Neural progenitor cell (in vitro differentiated cells): ENCODE measurements around the gene CHST6. TPM values are rescaled to one million over a fixed set of nuclear protein-coding genes. Genes with fewer than 3 reads are reported as not detected.
"Not testable (repeated sequence)": the region's sequence is repeated elsewhere in the genome, so short reads cannot be mapped to it uniquely, and the experiment has no call there.

Experiments
- DNase-seq: peaks from one replicate; pipeline ENCODE4 v3.0.0-alpha.2; 2016; ENCODE audit warnings: low spot score
- H2AFZ ChIP-seq: fragments of 200-600 bp; sonication (generic); replicated peaks from 2 replicates; pipeline ENCODE4 v1.6.1; 2016; ENCODE audit warnings: antibody characterized with exemption
- H3F3A ChIP-seq: fragments of 200-600 bp; sonication (generic); 2 replicates; pipeline ENCODE4 v1.6.1; 2016; ENCODE audit warnings: antibody characterized with exemption, low read depth
- H3K27ac ChIP-seq: fragments of 200-600 bp; sonication (generic); 2 replicates; pipeline ENCODE4 v1.5.1; 2016; ENCODE audit warnings: mild to moderate bottlenecking
- H3K27me3 ChIP-seq: fragments of 200-600 bp; sonication (generic); 2 replicates; pipeline ENCODE4 v1.6.1; 2016; ENCODE audit warnings: mild to moderate bottlenecking, moderate library complexity
- H3K36me3 ChIP-seq: fragments of 200-600 bp; sonication (generic); 2 replicates; pipeline ENCODE4 v1.5.1; 2016
- H3K4me1 ChIP-seq: fragments of 200-600 bp; sonication (generic); 2 replicates; pipeline ENCODE4 v1.6.1; 2016; ENCODE audit warnings: mixed run types
- H3K4me2 ChIP-seq: fragments of 200-600 bp; sonication (generic); 2 replicates; pipeline ENCODE4 v1.6.1; 2016
- H3K4me3 ChIP-seq: fragments of 200-600 bp; sonication (generic); 2 replicates; pipeline ENCODE4 v1.5.1; 2016
- H3K79me2 ChIP-seq: fragments of 200-600 bp; sonication (generic); 2 replicates; pipeline ENCODE4 v1.6.1; 2016; ENCODE audit warnings: low read depth
- H3K9ac ChIP-seq: fragments of 200-600 bp; sonication (generic); 2 replicates; pipeline ENCODE4 v1.6.1; 2016
- H3K9me3 ChIP-seq: fragments of 200-600 bp; sonication (generic); 2 replicates; pipeline ENCODE4 v1.5.1; 2016; ENCODE audit warnings: low read depth
- H4K20me1 ChIP-seq: fragments of 200-600 bp; sonication (generic); 2 replicates; pipeline ENCODE4 v1.6.1; 2016; ENCODE audit warnings: low read depth
- H3K27ac Mint-ChIP-seq: 3 replicates; pipeline ENCODE4 v1.8.0; 2021; ENCODE audit warnings: mixed read lengths
- H3K27me3 Mint-ChIP-seq: 2 replicates; pipeline ENCODE4 v1.8.0; 2022; ENCODE audit warnings: low read depth, mild to moderate bottlenecking, inconsistent platforms, moderate library complexity, mixed read lengths; ENCODE audit not compliant: insufficient read depth
- H3K36me3 Mint-ChIP-seq: 3 replicates; pipeline ENCODE4 v1.8.0; 2021; ENCODE audit warnings: mixed read lengths
- H3K4me1 Mint-ChIP-seq: 3 replicates; pipeline ENCODE4 v1.8.0; 2021; ENCODE audit warnings: mixed read lengths
- H3K4me3 Mint-ChIP-seq: 3 replicates; pipeline ENCODE4 v1.8.0; 2021; ENCODE audit warnings: mild to moderate bottlenecking, moderate library complexity, mixed read lengths
- H3K9me3 Mint-ChIP-seq: 3 replicates; pipeline ENCODE4 v1.8.0; 2020; ENCODE audit warnings: mixed read lengths
- CTCF ChIP-seq: fragments of 200-600 bp; sonication (generic); IDR thresholded peaks from 2 replicates; pipeline ENCODE4 v1.5.1; 2017; ENCODE audit warnings: antibody characterized with exemption, mild to moderate bottlenecking
- EZH2 ChIP-seq: fragments of 200-600 bp; sonication (generic); IDR thresholded peaks from 2 replicates; pipeline ENCODE4 v1.6.1; 2017; ENCODE audit warnings: antibody characterized with exemption, mild to moderate bottlenecking, moderate library complexity
- EZH2phosphoT487 ChIP-seq: fragments of 200-600 bp; sonication (generic); IDR thresholded peaks from 2 replicates; pipeline ENCODE4 v1.6.1; 2017; ENCODE audit warnings: antibody characterized with exemption
- total RNA-seq: library from RNA; depleted of rRNA; stranded (reverse); fragments of >200 nt; gene quantifications from 2 replicates; pipeline ENCODE4 v1.2.3, GENCODE V29; 2015; ENCODE audit warnings: low replicate concordance

Gene CHST6
- total RNA-seq, 1 donor from 2014 or later, result 6.2 TPM

GRCh38 chr16:75432828-75433731, 62.2 kb downstream of the CHST6 start, which contains the start of gene CFDP1:
CFDP1 (minus strand) TSS chr16:75433503; CDS start chr16:75433352, 151 bp downstream.
- peak within 1 kb of the TSS; percentile 42 for H3K27ac Mint-ChIP-seq
- peaks cover 15% of the 10 kb centered on the region for H3K9me3 Mint-ChIP-seq
- peak within 1 kb of the TSS; percentile 94 for H3K4me3 Mint-ChIP-seq

GRCh38 chr16:75429621-75430403, 65.4 kb downstream of the CHST6 start:
- no peak overlapping the region for H2AFZ ChIP-seq
- Mint-ChIP-seq H3K36me3 (peaks cover 35% of the 10 kb centered on the region), H3K27ac (no peak overlapping the region), H3K4me1 (peaks cover 19% of the 10 kb centered on the region), H3K9me3 (peaks cover 9% of the 10 kb centered on the region), H3K4me3 (peak overlapping the region; percentile 33), H3K27me3 (peaks cover 6% of the 10 kb centered on the region)
- H3K27me3 ChIP-seq, result peaks cover 3% of the 10 kb centered on the region
- no peak overlapping the region for H3K4me3 ChIP-seq
- DNase-seq, result no peak
- TF ChIP-seq EZH2 (no peak), EZH2phosphoT487 (no peak), CTCF (no peak)
- no peak overlapping the region for H3K4me2 ChIP-seq
- no peaks in the 10 kb centered on the region for H3K4me1 ChIP-seq
- no peak overlapping the region for H3K27ac ChIP-seq
- peaks cover 15% of the 10 kb centered on the region for H4K20me1 ChIP-seq
- H3K79me2 ChIP-seq, result peaks cover 84% of the 10 kb centered on the region
- H3F3A ChIP-seq, result peaks cover 15% of the 10 kb centered on the region
- no peaks in the 10 kb centered on the region for H3K36me3 ChIP-seq
- no peak overlapping the region for H3K9ac ChIP-seq
- no peaks in the 10 kb centered on the region for H3K9me3 ChIP-seq

More at GRCh38 chr16:75432828-75433731, 62.2 kb downstream of the CHST6 start, which contains the start of gene CFDP1:
- Mint-ChIP-seq H3K4me1 (peaks cover 19% of the 10 kb centered on the region), H3K36me3 (peaks cover 23% of the 10 kb centered on the region), H3K27me3 (peaks cover 6% of the 10 kb centered on the region)
- H3F3A ChIP-seq, result peaks cover 15% of the 10 kb centered on the region
- H3K4me1 ChIP-seq, result no peaks in the 10 kb centered on the region
- peak within 1 kb of the TSS; percentile 21 for H3K9ac ChIP-seq
- peaks cover 3% of the 10 kb centered on the region for H3K27me3 ChIP-seq
- peak within 1 kb of the TSS; percentile 78 for H3K4me2 ChIP-seq
- H2AFZ ChIP-seq, result peak within 1 kb of the TSS; percentile 97
- no peaks in the 10 kb centered on the region for H3K36me3 ChIP-seq
- H3K9me3 ChIP-seq, result no peaks in the 10 kb centered on the region
- H3K4me3 ChIP-seq, result peak within 1 kb of the TSS; percentile 57
- H4K20me1 ChIP-seq, result peaks cover 7% of the 10 kb centered on the region
- DNase-seq, result peak; percentile 99
- H3K79me2 ChIP-seq, result peaks cover 51% of the 10 kb centered on the region
- peak within 1 kb of the TSS; percentile 7 for H3K27ac ChIP-seq
- TF ChIP-seq EZH2 (no peak), CTCF (no peak), EZH2phosphoT487 (no peak)

GRCh38 chr16:75426524-75426923, 68.7 kb downstream of the CHST6 start:
- H3K4me3 Mint-ChIP-seq, H3K27me3 Mint-ChIP-seq, DNase-seq, H3F3A ChIP-seq, H3K9me3 ChIP-seq, H3K4me2 ChIP-seq, H3K36me3 ChIP-seq, H4K20me1 ChIP-seq, H3K9ac ChIP-seq, H3K27ac ChIP-seq, H3K4me1 ChIP-seq, H2AFZ ChIP-seq, H3K4me3 ChIP-seq, H3K27me3 ChIP-seq, H3K27ac Mint-ChIP-seq: not testable (repeated sequence)
- Mint-ChIP-seq H3K36me3 (peaks cover 37% of the 10 kb centered on the region), H3K9me3 (peaks cover 10% of the 10 kb centered on the region), H3K4me1 (peaks cover 12% of the 10 kb centered on the region)
- peaks cover 100% of the 10 kb centered on the region for H3K79me2 ChIP-seq

GRCh38 chr16:75424105-75424762, 71.0 kb downstream of the CHST6 start:
- peaks cover 11% of the 10 kb centered on the region for H3K4me1 ChIP-seq
- not testable (repeated sequence) for H3K4me3 Mint-ChIP-seq, H3K27me3 ChIP-seq, H3K9me3 ChIP-seq, H3K36me3 ChIP-seq, H3F3A ChIP-seq, H4K20me1 ChIP-seq, H3K4me3 ChIP-seq, H3K4me2 ChIP-seq, H2AFZ ChIP-seq, H3K9ac ChIP-seq, H3K27ac ChIP-seq, DNase-seq, H3K27me3 Mint-ChIP-seq, H3K9me3 Mint-ChIP-seq
- Mint-ChIP-seq H3K36me3 (peaks cover 25% of the 10 kb centered on the region), H3K4me1 (peaks cover 22% of the 10 kb centered on the region), H3K27ac (peak overlapping the region; percentile 67)
- peaks cover 100% of the 10 kb centered on the region for H3K79me2 ChIP-seq
